NCI-H146 treated with DMSO at 0.1 percent for 48 hours (cell line): ENCODE measurements around the gene ARHGAP12.
"Not testable (repeated sequence)": the region's sequence is repeated elsewhere in the genome, so short reads cannot be mapped to it uniquely, and the experiment has no call there.

Experiments
- DNase-seq: peaks from one replicate; lab custom pipeline; 2025; ENCODE audit not compliant: unreplicated experiment; lab: John Stamatoyannopoulos, UW

The ARHGAP12 gene

GRCh38 chr10:31771331-31771831 lies 157.2 kb downstream of the ARHGAP12 start:
- DNase-seq: no peak

GRCh38 chr10:31770307-31770902 lies 158.2 kb downstream of the ARHGAP12 start:
- peak; percentile 8 for DNase-seq

- DNase-seq: no peak
These were observed 159.1 kb downstream of the ARHGAP12 start for GRCh38 chr10:31769564-31769963.

- DNase-seq: not testable (repeated sequence)
These were observed 159.7 kb downstream of the ARHGAP12 start for GRCh38 chr10:31768935-31769334.

- no peak for DNase-seq
These were observed 160.2 kb downstream of the ARHGAP12 start for GRCh38 chr10:31768467-31768866.

- no peak for DNase-seq
These were observed 163.1 kb downstream of the ARHGAP12 start for GRCh38 chr10:31765541-31765940.

GRCh38 chr10:31762316-31762715 lies 166.3 kb downstream of the ARHGAP12 start:
- no peak for DNase-seq

- DNase-seq: no peak
These were observed 167.5 kb downstream of the ARHGAP12 start for GRCh38 chr10:31761156-31761555.

- no peak for DNase-seq
These were observed 168.0 kb downstream of the ARHGAP12 start for GRCh38 chr10:31760674-31761081.

- peak; percentile 94 for DNase-seq
These were observed 168.6 kb downstream of the ARHGAP12 start for GRCh38 chr10:31759799-31760626.

GRCh38 chr10:31759124-31759798 lies 169.4 kb downstream of the ARHGAP12 start:
- peak; percentile 74 for DNase-seq

GRCh38 chr10:31758495-31758894 lies 170.1 kb downstream of the ARHGAP12 start:
- DNase-seq: no peak

GRCh38 chr10:31757831-31758230 lies 170.8 kb downstream of the ARHGAP12 start:
- DNase-seq: no peak

- no peak for DNase-seq
These were observed 171.2 kb downstream of the ARHGAP12 start for GRCh38 chr10:31757386-31757791.

- DNase-seq: no peak
These were observed 171.9 kb downstream of the ARHGAP12 start for GRCh38 chr10:31756729-31757110.

- DNase-seq: no peak
These were observed 172.4 kb downstream of the ARHGAP12 start for GRCh38 chr10:31756101-31756728.
